Fibroblast of lung (primary cell): ENCODE data around the gene CYTH1. TPM values are rescaled to one million over a fixed set of nuclear protein-coding genes. Genes with fewer than 3 reads are reported as not detected.

Source experiments
- DNase-seq, 2 donors: peaks; one replicate each; pipeline versions ENCODE4 v3.0.0 to v3.0.0-alpha.2; 2010; ENCODE audit warnings: low read depth in 2 of 2
- H2AFZ ChIP-seq: 2 replicates; pipeline ENCODE4 v1.5.1; 2012; ENCODE audit warnings: low read length, control low read depth, inconsistent platforms
- H3K27ac ChIP-seq: 2 replicates; pipeline ENCODE4 v1.5.1; 2011; ENCODE audit warnings: low read length, control low read depth; ENCODE audit not compliant: insufficient read depth
- H3K27me3 ChIP-seq: 2 replicates; pipeline ENCODE4 v1.5.1; 2011; ENCODE audit warnings: mild to moderate bottlenecking, low read length; ENCODE audit not compliant: control insufficient read depth, insufficient read depth
- H3K36me3 ChIP-seq: 2 replicates; pipeline ENCODE4 v1.5.1; 2011; ENCODE audit warnings: low read length; ENCODE audit not compliant: control insufficient read depth, insufficient read depth
- H3K4me1 ChIP-seq: 2 replicates; pipeline ENCODE4 v1.5.1; 2011; ENCODE audit warnings: low read length; ENCODE audit not compliant: control insufficient read depth, insufficient read depth; ENCODE audit errors: extremely low read depth
- H3K4me2 ChIP-seq: 2 replicates; pipeline ENCODE4 v1.5.1; 2011; ENCODE audit warnings: low read length, control low read depth; ENCODE audit not compliant: insufficient read depth; ENCODE audit errors: extremely low read depth
- H3K4me3 ChIP-seq, 4 experiments: fragments of 200-600 bp in 1 of 4; sonication (generic) in 1 of 4; replicated peaks in 1 of 4; 2 replicates each; pipeline ENCODE4 v1.5.1; 2011 to 2016; ENCODE audit warnings: low read length in 4 of 4, low read depth in 3 of 4, mild to moderate bottlenecking in 3 of 4, control low read depth in 2 of 4, inconsistent platforms in 1 of 4, mixed read lengths in 1 of 4; ENCODE audit not compliant: insufficient read depth in 1 of 4; ENCODE audit errors: control extremely low read depth in 1 of 4
- H3K79me2 ChIP-seq: 2 replicates; pipeline ENCODE4 v1.5.1; 2012; ENCODE audit warnings: mild to moderate bottlenecking, low read length, inconsistent platforms; ENCODE audit not compliant: control insufficient read depth, insufficient read depth
- H3K9ac ChIP-seq: 2 replicates; pipeline ENCODE4 v1.5.1; 2011; ENCODE audit warnings: mild to moderate bottlenecking, low read length, control low read depth; ENCODE audit not compliant: insufficient read depth
- H3K9me3 ChIP-seq: 2 replicates; pipeline ENCODE4 v1.5.1; 2012; ENCODE audit warnings: low read depth, low read length; ENCODE audit not compliant: control insufficient read depth, insufficient read depth
- H4K20me1 ChIP-seq: 2 replicates; pipeline ENCODE4 v1.5.1; 2011; ENCODE audit warnings: low read length; ENCODE audit not compliant: control insufficient read depth, insufficient read depth; ENCODE audit errors: extremely low read depth
- EZH2 ChIP-seq: IDR thresholded peaks from 2 replicates; pipeline ENCODE4 v1.5.1; 2012; ENCODE audit warnings: low read length, control low read depth, mild to moderate bottlenecking; ENCODE audit errors: missing control alignments
- polyA plus RNA-seq, 2 donors: library from polyadenylated mRNA; depleted of rRNA in 1 of 2; stranded (reverse) in 1 of 2; unstranded in 1 of 2; fragments of >200 nt; gene quantifications; 2 replicates each; pipeline ENCODE4 v1.2.1, GENCODE V29; 2011 to 2012; ENCODE audit warnings: missing spikeins in 1 of 2
- total RNA-seq: library from RNA; depleted of rRNA; stranded (reverse); fragments of >200 nt; gene quantifications from 2 replicates; pipeline ENCODE4 v1.2.1, GENCODE V29; 2014
- TF ChIP-seq, protein P1 (sequence below), 2 donors: IDR thresholded peaks in 1 of 2; conservative IDR thresholded peaks in 1 of 2; 1 replicate in 1 of 2; 2 replicates in 1 of 2; pipeline ENCODE4 v1.5.1; 2011 to 2012; ENCODE audit warnings: low read length in 2 of 2, control low read depth in 1 of 2, inconsistent platforms in 1 of 2, low read depth in 1 of 2, mild to moderate bottlenecking in 1 of 2

The CYTH1 gene
- total and polyA plus RNA-seq, 2 donors (not counting 1 experiment from before 2014, with no cell fraction given), result 8.9 to 9.9 TPM

DNA sequence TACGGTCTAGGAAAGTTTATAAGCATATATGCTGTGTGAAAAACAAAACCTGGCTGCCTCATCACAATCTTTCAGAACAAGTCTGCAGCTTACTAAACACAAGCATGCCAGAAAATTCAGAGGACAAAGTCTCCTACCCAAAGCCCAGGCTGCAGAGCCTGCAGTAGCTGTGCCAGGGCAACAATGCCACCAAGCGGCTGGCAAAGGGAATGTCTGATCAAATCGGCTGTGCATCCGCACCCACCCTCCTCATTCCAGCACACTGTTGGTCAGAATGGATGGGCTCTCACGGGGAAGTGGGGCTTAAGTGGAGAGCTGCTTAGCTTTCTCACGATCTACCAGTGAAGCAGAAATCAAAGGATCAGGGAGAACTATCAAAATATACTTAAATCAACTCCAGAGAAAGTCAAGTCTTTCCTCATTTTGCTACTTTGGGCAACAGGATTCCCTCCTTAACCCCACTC, 73.5 kb downstream of the CYTH1 start:
- Histone ChIP-seq H3K9ac (no peak overlapping the region), H3K36me3 (peaks cover 2% of the 10 kb centered on the region), H3K27ac (no peak overlapping the region), H3K9me3 (no peaks in the 10 kb centered on the region), H4K20me1 (no peaks in the 10 kb centered on the region), H3K4me3 (no peak overlapping the region), H3K27me3 (no peaks in the 10 kb centered on the region), H3K4me1 (no peaks in the 10 kb centered on the region), H2AFZ (no peak overlapping the region), H3K79me2 (no peaks in the 10 kb centered on the region), H3K4me2 (no peak overlapping the region)
- DNase-seq, result peak; percentile 74 to 84
- TF ChIP-seq EZH2, result no peak
- TF ChIP-seq, protein P1, sequence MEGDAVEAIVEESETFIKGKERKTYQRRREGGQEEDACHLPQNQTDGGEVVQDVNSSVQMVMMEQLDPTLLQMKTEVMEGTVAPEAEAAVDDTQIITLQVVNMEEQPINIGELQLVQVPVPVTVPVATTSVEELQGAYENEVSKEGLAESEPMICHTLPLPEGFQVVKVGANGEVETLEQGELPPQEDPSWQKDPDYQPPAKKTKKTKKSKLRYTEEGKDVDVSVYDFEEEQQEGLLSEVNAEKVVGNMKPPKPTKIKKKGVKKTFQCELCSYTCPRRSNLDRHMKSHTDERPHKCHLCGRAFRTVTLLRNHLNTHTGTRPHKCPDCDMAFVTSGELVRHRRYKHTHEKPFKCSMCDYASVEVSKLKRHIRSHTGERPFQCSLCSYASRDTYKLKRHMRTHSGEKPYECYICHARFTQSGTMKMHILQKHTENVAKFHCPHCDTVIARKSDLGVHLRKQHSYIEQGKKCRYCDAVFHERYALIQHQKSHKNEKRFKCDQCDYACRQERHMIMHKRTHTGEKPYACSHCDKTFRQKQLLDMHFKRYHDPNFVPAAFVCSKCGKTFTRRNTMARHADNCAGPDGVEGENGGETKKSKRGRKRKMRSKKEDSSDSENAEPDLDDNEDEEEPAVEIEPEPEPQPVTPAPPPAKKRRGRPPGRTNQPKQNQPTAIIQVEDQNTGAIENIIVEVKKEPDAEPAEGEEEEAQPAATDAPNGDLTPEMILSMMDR (conservative IDR thresholded peaks at IDR 0.05 in 1 of 2, IDR thresholded peaks at IDR 0.05 in 1 of 2; ENCODE audit: low read depth in 1 of 2, low read length in 2 of 2), result peak; percentile 91 to 93

DNA sequence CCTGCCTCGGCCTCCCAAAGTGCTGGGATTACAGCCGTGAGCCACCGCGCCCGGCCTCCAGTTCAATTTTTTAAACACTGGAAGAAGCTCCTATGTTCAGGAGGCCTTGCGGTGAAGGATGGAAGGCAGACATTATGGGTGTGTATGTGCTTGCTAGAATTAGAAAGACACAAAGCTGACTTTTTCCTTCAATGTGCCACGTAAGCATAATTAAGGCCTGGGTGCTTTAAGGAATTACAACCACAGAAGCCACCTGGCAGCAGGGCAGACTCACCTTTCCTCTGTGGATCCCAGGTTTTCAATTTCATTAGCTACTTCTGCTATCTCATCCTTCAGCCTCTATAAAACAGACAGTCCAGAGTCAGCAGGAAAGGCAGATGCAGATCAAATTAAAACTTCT, 74.2 kb downstream of the CYTH1 start:
- Histone ChIP-seq H3K4me3 (no peak overlapping the region), H3K79me2 (no peaks in the 10 kb centered on the region), H3K9me3 (no peaks in the 10 kb centered on the region), H2AFZ (no peak overlapping the region), H3K27me3 (no peaks in the 10 kb centered on the region), H3K4me1 (no peaks in the 10 kb centered on the region), H3K27ac (no peak overlapping the region), H4K20me1 (no peaks in the 10 kb centered on the region), H3K4me2 (no peak overlapping the region), H3K36me3 (peaks cover 2% of the 10 kb centered on the region), H3K9ac (no peak overlapping the region)
- no peak for DNase-seq
- TF ChIP-seq EZH2, result no peak
- TF ChIP-seq, protein P1 (conservative IDR thresholded peaks at IDR 0.05 in 1 of 2, IDR thresholded peaks at IDR 0.05 in 1 of 2; ENCODE audit: low read depth in 1 of 2, low read length in 2 of 2), result no peak

DNA sequence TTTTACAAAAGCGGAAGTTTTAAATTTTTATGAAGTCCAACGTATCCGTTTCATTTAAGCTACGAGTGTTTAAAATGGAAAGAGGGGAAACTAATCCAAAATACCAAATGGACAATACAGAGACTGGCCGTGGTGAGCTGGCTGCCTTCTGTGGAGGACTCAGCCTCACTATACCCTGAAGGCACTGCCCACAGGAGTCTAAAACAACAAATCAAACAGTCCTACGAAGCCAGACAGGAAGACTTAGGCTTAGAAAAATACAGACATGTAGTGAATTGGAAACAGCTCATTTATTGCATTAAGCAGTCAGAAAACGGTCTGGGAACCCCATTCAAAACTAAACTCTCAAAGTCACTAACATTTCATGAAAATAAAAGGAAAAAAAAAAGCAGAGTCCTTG, 75.1 kb downstream of the CYTH1 start:
- Histone ChIP-seq H3K36me3 (peaks cover 2% of the 10 kb centered on the region), H3K4me2 (no peak overlapping the region), H3K27me3 (no peaks in the 10 kb centered on the region), H3K4me1 (no peaks in the 10 kb centered on the region), H3K4me3 (no peak overlapping the region), H3K9ac (no peak overlapping the region), H3K27ac (no peak overlapping the region), H2AFZ (no peak overlapping the region), H3K9me3 (no peaks in the 10 kb centered on the region), H3K79me2 (no peaks in the 10 kb centered on the region), H4K20me1 (no peaks in the 10 kb centered on the region)
- peak in 1 of 2 donors; percentile 53 for DNase-seq
- TF ChIP-seq EZH2, result no peak
- TF ChIP-seq, protein P1 (conservative IDR thresholded peaks at IDR 0.05 in 1 of 2, IDR thresholded peaks at IDR 0.05 in 1 of 2; ENCODE audit: low read depth in 1 of 2, low read length in 2 of 2), result no peak
